HEK293 (cell line): Measurements from ENCODE around the gene CLEC2A.

Source experiments
- CTCF ChIA-PET: fragments of 350-600 bp; formaldehyde crosslinking; extraction: SDS; loops from one replicate; lab custom pipeline; 2021; ENCODE audit warnings: antibody characterized with exemption; lab: Yijun Ruan, JAX
- POLR2A ChIA-PET: fragments of 300-600 bp; formaldehyde crosslinking; extraction: SDS; loops from one replicate; lab custom pipeline; 2020; ENCODE audit warnings: antibody characterized with exemption, inconsistent platforms; lab: Yijun Ruan, JAX
- H3K27ac ChIP-seq: fragments of 200-500 bp; sonication (Bioruptor generic); 2 replicates; pipeline ENCODE4 v1.5.1; 2014; ENCODE audit warnings: low read depth, low read length, control low read depth, inconsistent platforms; ENCODE audit errors: extremely low read depth
- H3K36me3 ChIP-seq, 2 experiments: fragments of 200-500 bp in 1 of 2; sonication (Bioruptor generic) in 1 of 2; 1 replicate in 1 of 2; 2 replicates in 1 of 2; pipeline ENCODE4 v1.5.1; 2014 to 2017; ENCODE audit warnings: inconsistent platforms in 2 of 2, low read length in 2 of 2; ENCODE audit not compliant: control insufficient read depth in 2 of 2, insufficient read depth in 1 of 2
- H3K4me1 ChIP-seq: fragments of 200-500 bp; sonication (Bioruptor generic); 2 replicates; pipeline ENCODE4 v1.5.1; 2014; ENCODE audit warnings: mild to moderate bottlenecking, low read length, inconsistent platforms; ENCODE audit not compliant: control insufficient read depth, insufficient read depth
- H3K4me3 ChIP-seq: 2 replicates; pipeline ENCODE4 v1.5.1; 2011; ENCODE audit warnings: low read depth, mild to moderate bottlenecking, control low read depth, low read length, moderate library complexity
- H3K9me3 ChIP-seq: fragments of 200-500 bp; sonication (Bioruptor generic); 2 replicates; pipeline ENCODE4 v1.5.1; 2014; ENCODE audit warnings: low read depth, low read length, inconsistent platforms; ENCODE audit not compliant: control insufficient read depth, insufficient read depth
- CTCF ChIP-seq: fragments of 450-650 bp; formaldehyde crosslinking; IDR thresholded peaks from 2 replicates; pipeline ENCODE4 v1.5.1; 2016; ENCODE audit warnings: missing biosample characterization, missing genetic modification characterization
- HOXA7 ChIP-seq: sonication (generic); formaldehyde crosslinking; IDR thresholded peaks from 2 replicates; pipeline ENCODE4 v1.8.1; 2022; ENCODE audit warnings: missing genetic modification reagents, borderline replicate concordance
- MEIS1 ChIP-seq: sonication (generic); formaldehyde crosslinking; IDR thresholded peaks from 2 replicates; pipeline ENCODE4 v1.8.1; 2022; ENCODE audit warnings: missing genetic modification reagents, mild to moderate bottlenecking, borderline replicate concordance
- PRDM10 ChIP-seq: fragments of 450-650 bp; formaldehyde crosslinking; IDR thresholded peaks from 2 replicates; pipeline ENCODE4 v1.5.1; 2016; ENCODE audit warnings: missing biosample characterization, missing genetic modification characterization
- RBAK ChIP-seq: fragments of 450-650 bp; formaldehyde crosslinking; IDR thresholded peaks from 2 replicates; pipeline ENCODE4 v1.5.1; 2016; ENCODE audit warnings: missing biosample characterization, missing genetic modification characterization
- TRIM28 ChIP-seq: IDR thresholded peaks from 2 replicates; pipeline ENCODE4 v1.6.1; 2011; ENCODE audit warnings: low read length, control low read depth, borderline replicate concordance
- WT1 ChIP-seq: fragments of 450-650 bp; formaldehyde crosslinking; IDR thresholded peaks from 2 replicates; pipeline ENCODE4 v1.5.1; 2016; ENCODE audit warnings: missing biosample characterization, missing genetic modification characterization
- ZBTB10 ChIP-seq: fragments of 450-650 bp; formaldehyde crosslinking; IDR thresholded peaks from 2 replicates; pipeline ENCODE4 v1.5.1; 2016; ENCODE audit warnings: missing biosample characterization, missing genetic modification characterization
- ZNF112 ChIP-seq: fragments of 450-650 bp; formaldehyde crosslinking; IDR thresholded peaks from 2 replicates; pipeline ENCODE4 v1.5.0; 2017; ENCODE audit warnings: missing biosample characterization, missing genetic modification characterization
- ZNF175 ChIP-seq: fragments of 450-650 bp; formaldehyde crosslinking; IDR thresholded peaks from 2 replicates; pipeline ENCODE4 v1.5.1; 2016; ENCODE audit warnings: missing biosample characterization, missing genetic modification characterization
- ZNF26 ChIP-seq: fragments of 450-650 bp; formaldehyde crosslinking; IDR thresholded peaks from 2 replicates; pipeline ENCODE4 v1.5.1; 2016; ENCODE audit warnings: missing biosample characterization, missing genetic modification characterization
- ZNF398 ChIP-seq: fragments of 450-650 bp; formaldehyde crosslinking; IDR thresholded peaks from 2 replicates; pipeline ENCODE4 v1.5.1; 2017; ENCODE audit warnings: missing biosample characterization, missing genetic modification characterization
- ZNF544 ChIP-seq: fragments of 450-650 bp; formaldehyde crosslinking; IDR thresholded peaks from 2 replicates; pipeline ENCODE4 v1.5.0; 2017; ENCODE audit warnings: missing biosample characterization, missing genetic modification characterization
- ZNF558 ChIP-seq: fragments of 450-650 bp; formaldehyde crosslinking; IDR thresholded peaks from 2 replicates; pipeline ENCODE4 v1.5.1; 2016; ENCODE audit warnings: missing biosample characterization, missing genetic modification characterization
- ZNF645 ChIP-seq: fragments of 450-650 bp; formaldehyde crosslinking; IDR thresholded peaks from 2 replicates; pipeline ENCODE4; 2016; ENCODE audit warnings: missing biosample characterization, missing genetic modification characterization
- ZNF785 ChIP-seq: fragments of 450-650 bp; formaldehyde crosslinking; IDR thresholded peaks from 2 replicates; pipeline ENCODE4 v1.5.1; 2016; ENCODE audit warnings: missing biosample characterization, missing genetic modification characterization

The CLEC2A gene

GRCh38 chr12:9881988-9882387 lies 50.2 kb downstream of the CLEC2A start (continued):
- no peak for TF ChIP-seq ZNF645 (tag by site-specific recombination)
- TF ChIP-seq ZNF544: no peak
- no peak for TF ChIP-seq ZNF398 (tag by site-specific recombination)
- TF ChIP-seq PRDM10 (tag by site-specific recombination): no peak

GRCh38 chr12:9881246-9881645 lies 50.9 kb downstream of the CLEC2A start, which contains the start of gene KLRF2:
Gene KLRF2, plus strand, starts transcription at chr12:9881489. Its CDS starts 107 bp downstream, at chr12:9881596.
- no peaks in the 10 kb centered on the region for H3K9me3 ChIP-seq
- ChIA-PET POLR2A (no interaction called here), CTCF (no interaction called here)

More at GRCh38 chr12:9881246-9881645, 50.9 kb downstream of the CLEC2A start, which contains the start of gene KLRF2:
- Histone ChIP-seq H3K27ac (no peak within 1 kb of the TSS), H3K4me1 (no peaks in the 10 kb centered on the region), H3K36me3 (no peaks in the 10 kb centered on the region), H3K4me3 (no peak within 1 kb of the TSS)
- TF ChIP-seq ZNF558 (tag by site-specific recombination) (no peak), ZNF112 (tag by site-specific recombination) (no peak), MEIS1 (CRISPR knock-in tag) (no peak), ZNF785 (tag by site-specific recombination) (no peak), HOXA7 (CRISPR knock-in tag) (no peak), TRIM28 (no peak), WT1 (no peak), ZBTB10 (tag by site-specific recombination) (no peak), RBAK (no peak), ZNF175 (tag by site-specific recombination) (no peak), CTCF (tag by site-specific recombination) (no peak), ZNF26 (no peak)
